Measurements from ENCODE around the gene MICAL3. TPM values are rescaled to one million over a fixed set of nuclear protein-coding genes. Genes with fewer than 3 reads are reported as not detected.

The MICAL3 gene
- polyA plus RNA-seq, 1 of the 3 experiments (the other 2 are of a cell fraction) = 83.1 TPM

GRCh38 chr22:17976121-17976520 is 48.2 kb downstream of the MICAL3 start:
- Histone ChIP-seq H3K9me3 (no peaks in the 10 kb centered on the region), H3K36me3 (replicated peaks in 1 of 2; ENCODE audit: control insufficient read depth in 1 of 2, insufficient read depth in 2 of 2, low read length in 1 of 2) (no peaks in the 10 kb centered on the region), H3K4me1 (ENCODE audit: control insufficient read depth in 1 of 2, insufficient read depth in 2 of 2, low read depth in 1 of 2, low read length in 1 of 2) (peaks cover 11 to 28% of the 10 kb centered on the region in 2 experiments), H4K20me1 (ENCODE audit: insufficient read depth) (peaks cover 38% of the 10 kb centered on the region), H3K27ac (ENCODE audit: low read depth in 2 of 2, low read length in 1 of 2) (no peak overlapping the region), H3K4me3 (ENCODE audit: low read depth in 2 of 2, low read length in 1 of 2) (no peak overlapping the region), H3K4me2 (no peak overlapping the region), H3K9ac (no peak overlapping the region), H3K79me2 (ENCODE audit: insufficient read depth) (peaks cover 90% of the 10 kb centered on the region), H3K9me2 (no peaks in the 10 kb centered on the region), H3F3A (replicated peaks; ENCODE audit: insufficient read depth) (peaks cover 16% of the 10 kb centered on the region), H2AFZ (ENCODE audit: low read depth) (no peak overlapping the region), H3K27me3 (ENCODE audit: insufficient read depth) (no peaks in the 10 kb centered on the region)
- WGBS (ENCODE audit: low lambda C conversion rate) = 55% methylated on average over 3 of the region's 3 CpGs
- ChIA-PET CTCF (interaction anchor here (0.9 to 1.1 kb wide), 3 partner anchors 21 to 100 kb away, joined by 3 to 4 read pairs (median 3); no protein-coding TSS in a partner anchor), POLR2A (no interaction called here)
- TF ChIP-seq MXI1 (IDR thresholded peaks at IDR 0.05; ENCODE audit: low read depth, low read length) = no peak
- TF ChIP-seq, protein P1, sequence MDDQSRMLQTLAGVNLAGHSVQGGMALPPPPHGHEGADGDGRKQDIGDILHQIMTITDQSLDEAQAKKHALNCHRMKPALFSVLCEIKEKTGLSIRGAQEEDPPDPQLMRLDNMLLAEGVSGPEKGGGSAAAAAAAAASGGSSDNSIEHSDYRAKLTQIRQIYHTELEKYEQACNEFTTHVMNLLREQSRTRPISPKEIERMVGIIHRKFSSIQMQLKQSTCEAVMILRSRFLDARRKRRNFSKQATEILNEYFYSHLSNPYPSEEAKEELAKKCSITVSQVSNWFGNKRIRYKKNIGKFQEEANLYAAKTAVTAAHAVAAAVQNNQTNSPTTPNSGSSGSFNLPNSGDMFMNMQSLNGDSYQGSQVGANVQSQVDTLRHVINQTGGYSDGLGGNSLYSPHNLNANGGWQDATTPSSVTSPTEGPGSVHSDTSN (IDR thresholded peaks at IDR 0.05) = no peak
- TF ChIP-seq TAF1 (IDR thresholded peaks at IDR 0.05; ENCODE audit: borderline replicate concordance, low read depth, low read length) = no peak
- TF ChIP-seq, protein P2, sequence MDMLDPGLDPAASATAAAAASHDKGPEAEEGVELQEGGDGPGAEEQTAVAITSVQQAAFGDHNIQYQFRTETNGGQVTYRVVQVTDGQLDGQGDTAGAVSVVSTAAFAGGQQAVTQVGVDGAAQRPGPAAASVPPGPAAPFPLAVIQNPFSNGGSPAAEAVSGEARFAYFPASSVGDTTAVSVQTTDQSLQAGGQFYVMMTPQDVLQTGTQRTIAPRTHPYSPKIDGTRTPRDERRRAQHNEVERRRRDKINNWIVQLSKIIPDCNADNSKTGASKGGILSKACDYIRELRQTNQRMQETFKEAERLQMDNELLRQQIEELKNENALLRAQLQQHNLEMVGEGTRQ (IDR thresholded peaks at IDR 0.05; ENCODE audit: borderline replicate concordance, low read depth, low read length) = no peak
- TF ChIP-seq SMC3 (IDR thresholded peaks at IDR 0.05; ENCODE audit: low read depth, low read length) = no peak
- no peak for TF ChIP-seq REST (IDR thresholded peaks at IDR 0.05; ENCODE audit: low read depth, low read length)
- TF ChIP-seq, protein P3, sequence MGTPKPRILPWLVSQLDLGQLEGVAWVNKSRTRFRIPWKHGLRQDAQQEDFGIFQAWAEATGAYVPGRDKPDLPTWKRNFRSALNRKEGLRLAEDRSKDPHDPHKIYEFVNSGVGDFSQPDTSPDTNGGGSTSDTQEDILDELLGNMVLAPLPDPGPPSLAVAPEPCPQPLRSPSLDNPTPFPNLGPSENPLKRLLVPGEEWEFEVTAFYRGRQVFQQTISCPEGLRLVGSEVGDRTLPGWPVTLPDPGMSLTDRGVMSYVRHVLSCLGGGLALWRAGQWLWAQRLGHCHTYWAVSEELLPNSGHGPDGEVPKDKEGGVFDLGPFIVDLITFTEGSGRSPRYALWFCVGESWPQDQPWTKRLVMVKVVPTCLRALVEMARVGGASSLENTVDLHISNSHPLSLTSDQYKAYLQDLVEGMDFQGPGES (IDR thresholded peaks at IDR 0.05; ENCODE audit: low read depth, low read length) = no peak
- no peak for TF ChIP-seq ELF1 (IDR thresholded peaks at IDR 0.05)
- no peak for TF ChIP-seq RCOR1 (IDR thresholded peaks at IDR 0.05; ENCODE audit: low read length)
- TF ChIP-seq EZH2phosphoT487 (IDR thresholded peaks at IDR 0.05; ENCODE audit: borderline replicate concordance, low read depth) = no peak
- TF ChIP-seq EP300 (IDR thresholded peaks at IDR 0.05; ENCODE audit: borderline replicate concordance in 1 of 2, low read depth in 1 of 2, low read length in 1 of 2) = no peak
- TF ChIP-seq YY1 (IDR thresholded peaks at IDR 0.05; ENCODE audit: low read depth) = no peak
- TF ChIP-seq TEAD4 (IDR thresholded peaks at IDR 0.05; ENCODE audit: borderline replicate concordance, insufficient read depth) = no peak
- DNase-seq = no peak
